Astrocyte (in vitro differentiated cells and primary cell): Measurements from ENCODE around the gene SLC45A3. TPM values are rescaled to one million over a fixed set of nuclear protein-coding genes. Genes with fewer than 3 reads are reported as not detected.
A peak's percentile ranks its signal among the peaks of the same experiment; 100 is the strongest.

Experiments
- DNase-seq: peaks from one replicate; pipeline ENCODE4 v3.0.0-alpha.2; 2010; ENCODE audit warnings: low read depth
- FAIRE-seq: peaks from 2 replicates; lab custom pipeline; 2011; peaks lifted over from hg19 to GRCh38; lab: Jason Lieb, UNC
- H2AFZ ChIP-seq: 2 replicates; pipeline ENCODE4 v1.6.0; 2012; ENCODE audit warnings: low read depth, low read length, inconsistent platforms
- H3K27ac ChIP-seq: 2 replicates; pipeline ENCODE4 v1.5.1; 2011; ENCODE audit warnings: low read depth, low read length, inconsistent platforms
- H3K27me3 ChIP-seq: 2 replicates; pipeline ENCODE4 v1.6.0; 2011; ENCODE audit warnings: low read length, inconsistent platforms; ENCODE audit not compliant: insufficient read depth
- H3K36me3 ChIP-seq: 2 replicates; pipeline ENCODE4 v1.5.1; 2011; ENCODE audit warnings: low read length, inconsistent platforms; ENCODE audit not compliant: insufficient read depth
- H3K4me1 ChIP-seq: 2 replicates; pipeline ENCODE4 v1.5.1; 2011; ENCODE audit warnings: low read length, inconsistent platforms; ENCODE audit not compliant: insufficient read depth
- H3K4me2 ChIP-seq: 2 replicates; pipeline ENCODE4 v1.6.0; 2012; ENCODE audit warnings: low read length, inconsistent platforms
- H3K4me3 ChIP-seq: 2 replicates; pipeline ENCODE4 v1.5.1; 2011; ENCODE audit warnings: low read depth, mild to moderate bottlenecking, low read length, inconsistent platforms; ENCODE audit not compliant: insufficient read depth
- H3K79me2 ChIP-seq: 2 replicates; pipeline ENCODE4 v1.6.0; 2012; ENCODE audit warnings: mild to moderate bottlenecking, low read length, inconsistent platforms; ENCODE audit not compliant: insufficient read depth
- H3K9ac ChIP-seq: 2 replicates; pipeline ENCODE4 v1.6.0; 2012; ENCODE audit warnings: mild to moderate bottlenecking, low read length, inconsistent platforms
- H3K9me3 ChIP-seq: 2 replicates; pipeline ENCODE4 v1.5.1; 2012; ENCODE audit warnings: low read depth, mild to moderate bottlenecking, low read length, inconsistent platforms; ENCODE audit not compliant: insufficient read depth
- H4K20me1 ChIP-seq: 2 replicates; pipeline ENCODE4 v1.6.0; 2012; ENCODE audit warnings: low read length, inconsistent platforms; ENCODE audit not compliant: insufficient read depth
- H3K27ac Mint-ChIP-seq: one replicate; pipeline ENCODE4 v1.8.0; 2021; ENCODE audit warnings: mild to moderate bottlenecking, mixed read lengths; ENCODE audit not compliant: unreplicated experiment
- H3K27me3 Mint-ChIP-seq: one replicate; pipeline ENCODE4 v1.8.0; 2021; ENCODE audit warnings: low read depth, mixed read lengths; ENCODE audit not compliant: unreplicated experiment
- H3K36me3 Mint-ChIP-seq: one replicate; pipeline ENCODE4 v1.8.0; 2021; ENCODE audit warnings: low read depth, mixed read lengths; ENCODE audit not compliant: unreplicated experiment
- H3K4me1 Mint-ChIP-seq: one replicate; pipeline ENCODE4 v1.8.0; 2021; ENCODE audit warnings: low read depth, mixed read lengths; ENCODE audit not compliant: unreplicated experiment
- H3K4me3 Mint-ChIP-seq: one replicate; pipeline ENCODE4 v1.8.0; 2021; ENCODE audit warnings: mild to moderate bottlenecking, moderate library complexity, mixed read lengths; ENCODE audit not compliant: unreplicated experiment
- H3K9me3 Mint-ChIP-seq: one replicate; pipeline ENCODE4 v1.8.0; 2021; ENCODE audit warnings: mild to moderate bottlenecking, mixed read lengths; ENCODE audit not compliant: unreplicated experiment
- EZH2 ChIP-seq: IDR thresholded peaks from 2 replicates; pipeline ENCODE4 v1.6.1; 2012; ENCODE audit warnings: mild to moderate bottlenecking, low read length, inconsistent platforms; ENCODE audit not compliant: insufficient read depth
- total RNA-seq: library from RNA; stranded (reverse); gene quantifications from 2 replicates; pipeline ENCODE4 v1.2.1, GENCODE V29; 2021
- TF ChIP-seq, protein P1 (sequence below): IDR thresholded peaks from 2 replicates; pipeline ENCODE4 v1.5.1; 2011; ENCODE audit warnings: low read depth, mild to moderate bottlenecking, inconsistent platforms, low read length, moderate library complexity; ENCODE audit not compliant: insufficient read depth

Gene SLC45A3
- total RNA-seq, 1 donor from 2014 or later, result 7.1 TPM

DNA sequence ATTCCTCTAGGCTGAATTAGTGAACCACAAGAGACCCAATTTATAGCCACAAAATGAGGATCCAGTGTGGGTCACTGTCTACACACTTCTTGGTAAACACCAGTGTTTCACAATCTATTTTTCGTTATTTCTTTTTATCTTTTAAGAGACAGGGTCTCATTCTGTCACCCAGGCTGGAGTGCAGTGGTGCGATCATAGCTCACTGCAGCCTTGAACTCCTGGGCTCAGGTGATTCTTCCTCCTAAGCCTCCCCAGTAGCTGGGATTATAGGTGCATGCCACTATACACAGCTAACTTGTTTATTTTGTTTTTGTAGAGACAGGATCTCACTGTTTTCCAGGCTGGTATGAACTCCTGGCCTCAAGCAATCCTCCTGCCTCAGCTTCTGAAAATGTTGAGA lies 29.3 kb upstream of the SLC45A3 start:
- H3K36me3 Mint-ChIP-seq, result peaks cover 5% of the 10 kb centered on the region
- H3K4me1 ChIP-seq, result peaks cover 10% of the 10 kb centered on the region

DNA sequence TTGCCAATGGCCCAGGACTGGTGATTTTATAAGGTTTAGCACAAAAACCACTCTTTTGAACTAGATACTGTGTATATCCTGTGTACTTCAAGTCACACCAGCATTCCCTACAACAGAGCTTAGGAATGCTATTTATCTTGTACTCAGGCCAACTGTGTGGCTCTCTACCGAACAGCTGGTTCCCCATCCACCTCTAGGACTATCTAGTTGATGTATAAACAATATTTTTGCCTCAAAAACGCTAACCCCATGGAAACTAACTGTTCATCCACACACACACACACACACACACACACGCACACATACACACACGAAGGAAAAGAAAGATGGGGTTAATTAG lies 28.7 kb upstream of the SLC45A3 start:
- peaks cover 10% of the 10 kb centered on the region for H3K4me1 ChIP-seq
- peak overlapping the region; percentile 31 for H3K4me2 ChIP-seq
- no peak overlapping the region for H3K4me3 Mint-ChIP-seq
- H3K4me1 Mint-ChIP-seq, result peaks cover 8% of the 10 kb centered on the region
- DNase-seq (peak; percentile 74), FAIRE-seq (no peak)
- no peak overlapping the region for H2AFZ ChIP-seq
- peaks cover 6% of the 10 kb centered on the region for H3K36me3 Mint-ChIP-seq
- H3K79me2 ChIP-seq, result no peaks in the 10 kb centered on the region
- H3K9me3 ChIP-seq, result no peaks in the 10 kb centered on the region
- H3K36me3 ChIP-seq, result peaks cover 18% of the 10 kb centered on the region
- TF ChIP-seq EZH2, result no peak
- TF ChIP-seq, protein P1, sequence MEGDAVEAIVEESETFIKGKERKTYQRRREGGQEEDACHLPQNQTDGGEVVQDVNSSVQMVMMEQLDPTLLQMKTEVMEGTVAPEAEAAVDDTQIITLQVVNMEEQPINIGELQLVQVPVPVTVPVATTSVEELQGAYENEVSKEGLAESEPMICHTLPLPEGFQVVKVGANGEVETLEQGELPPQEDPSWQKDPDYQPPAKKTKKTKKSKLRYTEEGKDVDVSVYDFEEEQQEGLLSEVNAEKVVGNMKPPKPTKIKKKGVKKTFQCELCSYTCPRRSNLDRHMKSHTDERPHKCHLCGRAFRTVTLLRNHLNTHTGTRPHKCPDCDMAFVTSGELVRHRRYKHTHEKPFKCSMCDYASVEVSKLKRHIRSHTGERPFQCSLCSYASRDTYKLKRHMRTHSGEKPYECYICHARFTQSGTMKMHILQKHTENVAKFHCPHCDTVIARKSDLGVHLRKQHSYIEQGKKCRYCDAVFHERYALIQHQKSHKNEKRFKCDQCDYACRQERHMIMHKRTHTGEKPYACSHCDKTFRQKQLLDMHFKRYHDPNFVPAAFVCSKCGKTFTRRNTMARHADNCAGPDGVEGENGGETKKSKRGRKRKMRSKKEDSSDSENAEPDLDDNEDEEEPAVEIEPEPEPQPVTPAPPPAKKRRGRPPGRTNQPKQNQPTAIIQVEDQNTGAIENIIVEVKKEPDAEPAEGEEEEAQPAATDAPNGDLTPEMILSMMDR, result no peak
- H4K20me1 ChIP-seq, result peaks cover 28% of the 10 kb centered on the region
- no peak overlapping the region for H3K9ac ChIP-seq
- no peak overlapping the region for H3K27ac ChIP-seq
- H3K27ac Mint-ChIP-seq, result peak overlapping the region; percentile 51
- H3K4me3 ChIP-seq, result no peak overlapping the region
- H3K27me3 Mint-ChIP-seq, result no peaks in the 10 kb centered on the region
- no peaks in the 10 kb centered on the region for H3K27me3 ChIP-seq
- H3K9me3 Mint-ChIP-seq, result no peaks in the 10 kb centered on the region

More for the DNA sequence above, 29.3 kb upstream of the SLC45A3 start:
- H3K36me3 ChIP-seq, result peaks cover 20% of the 10 kb centered on the region
- no peak overlapping the region for H3K4me3 ChIP-seq
- H3K27ac ChIP-seq, result no peak overlapping the region
- DNase-seq (no peak), FAIRE-seq (no peak)
- H4K20me1 ChIP-seq, result peaks cover 32% of the 10 kb centered on the region
- H2AFZ ChIP-seq, result no peak overlapping the region
- Mint-ChIP-seq H3K9me3 (no peaks in the 10 kb centered on the region), H3K27me3 (no peaks in the 10 kb centered on the region), H3K27ac (no peak overlapping the region), H3K4me1 (peaks cover 11% of the 10 kb centered on the region), H3K4me3 (no peak overlapping the region)
- H3K79me2 ChIP-seq, result no peaks in the 10 kb centered on the region
- H3K9me3 ChIP-seq, result no peaks in the 10 kb centered on the region
- no peak overlapping the region for H3K9ac ChIP-seq
- H3K4me2 ChIP-seq, result no peak overlapping the region
- TF ChIP-seq EZH2, result no peak
- TF ChIP-seq, protein P1, result no peak
- no peaks in the 10 kb centered on the region for H3K27me3 ChIP-seq

DNA sequence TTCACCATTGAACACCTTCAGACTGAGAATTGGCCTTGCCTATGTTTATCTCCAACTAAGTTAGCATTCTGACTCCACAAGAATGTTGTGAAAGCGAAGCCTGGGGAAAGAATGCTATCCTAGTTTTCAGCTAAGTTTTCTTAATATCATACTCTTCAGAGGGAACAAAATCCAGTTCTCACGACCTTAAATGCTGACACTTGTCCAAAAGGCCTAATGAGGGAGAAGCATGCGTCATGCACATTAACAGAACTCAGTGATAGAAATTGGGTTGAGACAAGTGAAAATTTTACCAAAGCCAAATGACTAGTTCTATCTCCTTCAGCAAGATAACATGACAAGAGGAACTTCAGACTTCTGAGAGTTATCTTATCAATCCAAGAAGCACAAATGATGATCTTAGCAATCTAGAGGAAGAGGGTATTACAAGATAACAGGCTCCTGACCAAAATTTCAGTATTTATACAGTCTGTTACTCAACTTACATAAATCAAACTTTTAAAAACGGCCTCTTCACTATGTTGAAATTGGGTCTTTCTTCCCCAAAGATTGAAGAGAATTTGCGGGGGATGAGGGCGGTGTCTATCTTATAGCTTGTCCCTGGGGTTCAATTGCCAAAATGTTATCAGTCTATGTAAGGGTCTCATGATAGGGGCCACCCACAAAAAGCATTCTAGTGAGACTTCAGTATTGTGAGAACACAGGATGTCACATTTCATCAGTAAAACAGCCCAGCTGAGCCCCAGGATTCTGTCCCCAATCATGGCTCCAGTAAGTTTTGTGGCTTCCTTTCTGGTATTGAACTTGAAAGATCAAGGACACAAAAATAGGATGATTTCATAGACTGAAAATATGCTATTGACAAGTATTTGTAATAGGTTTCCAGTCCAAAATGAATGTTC lies 26.5 kb upstream of the SLC45A3 start:
- peaks cover 6% of the 10 kb centered on the region for H3K4me1 Mint-ChIP-seq
- Histone ChIP-seq H3K4me2 (no peak overlapping the region), H4K20me1 (peaks cover 28% of the 10 kb centered on the region), H3K9me3 (no peaks in the 10 kb centered on the region), H2AFZ (no peak overlapping the region), H3K27me3 (no peaks in the 10 kb centered on the region), H3K9ac (no peak overlapping the region), H3K79me2 (no peaks in the 10 kb centered on the region), H3K36me3 (peaks cover 16% of the 10 kb centered on the region), H3K4me3 (no peak overlapping the region), H3K4me1 (peaks cover 10% of the 10 kb centered on the region), H3K27ac (no peak overlapping the region)
- no peaks in the 10 kb centered on the region for H3K27me3 Mint-ChIP-seq
- peaks cover 12% of the 10 kb centered on the region for H3K36me3 Mint-ChIP-seq
- FAIRE-seq (no peak), DNase-seq (no peak)
- TF ChIP-seq EZH2, result no peak
- TF ChIP-seq, protein P1, result no peak
- no peak overlapping the region for H3K27ac Mint-ChIP-seq
- H3K9me3 Mint-ChIP-seq, result no peaks in the 10 kb centered on the region
- H3K4me3 Mint-ChIP-seq, result no peak overlapping the region
